ENCODE measurements around the gene SUMO2.

Gene SUMO2

DNA sequence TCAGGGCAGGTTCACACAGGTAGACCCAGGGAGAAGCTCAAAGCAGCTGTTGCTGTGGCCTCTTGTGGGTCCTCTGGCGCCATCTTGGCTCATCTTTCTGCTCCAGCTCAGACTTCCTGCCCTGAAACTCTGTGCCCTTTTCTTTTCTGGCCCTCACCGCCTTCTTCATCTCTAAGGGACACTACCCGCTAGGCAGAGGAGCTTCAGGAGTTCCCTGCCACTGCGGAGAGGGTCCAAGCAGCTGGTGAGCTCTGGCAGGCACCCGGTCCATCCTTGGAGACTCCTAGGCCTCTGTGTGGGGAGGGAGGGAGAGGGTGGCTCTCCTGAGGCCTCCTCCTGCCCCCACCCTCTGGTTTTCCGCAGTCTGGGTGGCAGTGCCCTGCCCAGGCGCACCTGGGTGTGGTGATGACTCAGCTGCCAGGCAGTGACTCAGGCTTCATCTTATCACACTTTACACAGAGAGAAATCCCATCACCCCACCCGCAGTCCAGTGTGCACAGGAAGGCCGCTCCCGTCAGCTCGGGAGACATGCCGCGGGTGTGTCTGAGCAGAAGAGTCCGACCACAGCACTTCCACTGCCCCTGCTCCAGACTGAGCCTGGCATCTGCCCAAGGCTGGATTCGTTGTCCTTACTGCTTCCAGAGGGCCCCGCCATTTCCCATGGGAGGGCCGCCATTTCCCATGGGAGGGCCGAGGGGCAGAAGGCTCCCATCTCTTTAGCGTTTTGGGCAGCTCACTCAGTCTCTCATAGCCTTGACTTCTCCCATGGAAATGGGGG, 58.5 kb downstream of the SUMO2 start:
- peak; percentile 40 to 43 for DNase-seq (ENCODE audit: low read depth in 1 of 2, low spot score in 1 of 2)

DNA sequence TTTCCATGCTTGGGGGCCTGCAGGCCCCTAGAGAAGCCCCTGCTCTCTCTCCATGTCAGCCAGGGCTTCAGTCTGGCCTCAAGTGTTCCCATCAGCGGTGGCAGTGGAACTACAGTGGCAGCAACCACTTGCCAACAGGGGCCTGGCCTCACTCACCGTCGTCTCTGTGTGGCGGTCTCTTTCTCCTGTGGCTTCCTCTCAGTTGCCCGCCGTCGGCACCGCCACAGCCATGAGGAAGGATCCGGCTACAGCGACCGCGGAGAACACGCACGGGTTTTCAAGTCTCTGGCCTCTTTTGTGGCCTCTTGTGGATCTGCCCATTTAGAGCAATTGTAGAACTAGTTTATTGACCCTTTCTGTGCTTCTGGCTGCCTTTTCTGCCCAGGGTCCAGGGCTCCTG, 64.5 kb downstream of the SUMO2 start:
- no peak for DNase-seq (ENCODE audit: low read depth in 1 of 2, low spot score in 1 of 2)

DNA sequence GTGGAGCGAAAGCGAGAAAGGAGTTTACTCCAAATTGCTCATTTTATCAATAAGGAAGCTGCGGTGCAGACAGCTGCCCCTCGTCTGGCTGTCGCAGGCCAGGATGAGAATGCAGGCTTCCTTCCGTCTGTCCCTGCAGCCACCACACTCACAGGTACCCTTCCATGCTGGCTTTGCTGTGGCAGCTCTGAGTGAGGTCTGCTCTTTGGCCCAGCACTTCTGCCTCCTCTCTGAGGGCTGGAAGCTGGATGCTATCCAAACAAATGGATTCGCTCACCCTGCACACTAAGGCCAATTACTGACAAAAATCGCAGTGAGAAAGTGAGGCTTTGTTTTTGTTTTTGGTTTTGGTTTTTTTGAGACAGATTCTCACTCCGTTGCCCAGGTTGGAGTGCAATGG, 66.0 kb downstream of the SUMO2 start:
- DNase-seq (ENCODE audit: low read depth in 1 of 2, low spot score in 1 of 2), result no peak
